GM21360 (cell line): ENCODE results near the gene SUZ12.
"Not testable (repeated sequence)": the region's sequence is repeated elsewhere in the genome, so short reads cannot be mapped to it uniquely, and the experiment has no call there.

Experiments
- ATAC-seq: cut with Tn5 transposase; IDR thresholded peaks from one replicate; pipeline ENCODE4 v1.9.1; 2021; ENCODE audit warnings: mild to moderate bottlenecking, moderate library complexity; ENCODE audit not compliant: unreplicated experiment

The SUZ12 gene

GRCh38 chr17:32033812-32034211, 97.0 kb downstream of the SUZ12 start:
- not testable (repeated sequence) for ATAC-seq

- ATAC-seq = not testable (repeated sequence)
Measured at GRCh38 chr17:32040246-32040645, 103.4 kb downstream of the SUZ12 start.

GRCh38 chr17:32041306-32041875, 104.6 kb downstream of the SUZ12 start:
- ATAC-seq = not testable (repeated sequence)

GRCh38 chr17:32042266-32042665, 105.5 kb downstream of the SUZ12 start:
- not testable (repeated sequence) for ATAC-seq

GRCh38 chr17:32045611-32046010, 108.8 kb downstream of the SUZ12 start:
- not testable (repeated sequence) for ATAC-seq

- not testable (repeated sequence) for ATAC-seq
Measured at GRCh38 chr17:32047663-32048062, 110.9 kb downstream of the SUZ12 start.
